GM12878 (cell line): ENCODE data around the gene TSR3. TPM values are rescaled to one million over a fixed set of nuclear protein-coding genes. Genes with fewer than 3 reads are reported as not detected.

Experiments used
- ATAC-seq: fragments of 200-7000 bp; cut with Tn5 transposase; 3 replicates; pipeline ENCODE4 v1.9.1; 2020; ENCODE audit warnings: mild to moderate bottlenecking, moderate library complexity
- BruUV-seq: library from RNA; stranded (reverse); fragments of 400-500 nt; replicated peaks from 2 replicates; lab custom pipeline; 2021; lab: Mats Ljungman, UMichigan
- CTCF ChIA-PET: fragments of 300-600 bp; sonication (Branson Sonifier 250); formaldehyde crosslinking; extraction: SDS; loops from one replicate; lab custom pipeline; 2021; ENCODE audit warnings: inconsistent platforms; lab: Yijun Ruan, JAX
- POLR2A ChIA-PET: fragments of 350-600 bp; formaldehyde crosslinking; extraction: SDS; loops from one replicate; lab custom pipeline; 2021; ENCODE audit warnings: inconsistent platforms; lab: Charles Lee
- RAD21 ChIA-PET: fragments of 300-600 bp; sonication (Branson Sonifier 250); formaldehyde crosslinking; loops from one replicate; lab custom pipeline; 2023; ENCODE audit warnings: antibody characterized with exemption; ENCODE audit not compliant: unreplicated experiment; lab: Charles Lee
- SMC1A ChIA-PET: fragments of 300-600 bp; sonication (Branson Sonifier 250); formaldehyde crosslinking; loops from one replicate; lab custom pipeline; 2023; ENCODE audit not compliant: unreplicated experiment, uncharacterized antibody; lab: Charles Lee
- DNase-seq: peaks from one replicate; pipeline ENCODE4 v3.0.0-alpha.2; 2011; ENCODE audit warnings: low read depth, low spot score
- FAIRE-seq: peaks from 3 replicates; lab custom pipeline; 2011; peaks lifted over from hg19 to GRCh38; lab: Jason Lieb, UNC
- H2AFZ ChIP-seq: 2 replicates; pipeline ENCODE4 v1.6.0; 2011; ENCODE audit warnings: low read depth, low read length, control low read depth; ENCODE audit not compliant: control insufficient read depth
- H3K27ac ChIP-seq: 2 replicates; pipeline ENCODE4 v1.5.1; 2011; ENCODE audit warnings: control low read depth; ENCODE audit not compliant: control insufficient read depth, insufficient read depth
- H3K27me3 ChIP-seq, 2 experiments: replicated peaks in 1 of 2; 2 replicates each; pipeline versions ENCODE4 v1.6.0 to v1.6.1; 2011; ENCODE audit warnings: low read length in 1 of 2; ENCODE audit not compliant: control insufficient read depth in 2 of 2, insufficient read depth in 2 of 2
- H3K36me3 ChIP-seq, 2 experiments: 2 replicates each; pipeline ENCODE4 v1.5.1; 2011; ENCODE audit warnings: low read length in 1 of 2; ENCODE audit not compliant: control insufficient read depth in 2 of 2, insufficient read depth in 2 of 2
- H3K4me1 ChIP-seq: 2 replicates; pipeline ENCODE4 v1.6.1; 2011; ENCODE audit warnings: mild to moderate bottlenecking, low read length, moderate library complexity, mixed read lengths; ENCODE audit not compliant: control insufficient read depth, insufficient read depth
- H3K4me2 ChIP-seq: 2 replicates; pipeline ENCODE4 v1.6.0; 2011; ENCODE audit warnings: control low read depth; ENCODE audit not compliant: control insufficient read depth, insufficient read depth
- H3K4me3 ChIP-seq: fragments of 200-600 bp; sonication (generic); 2 replicates; pipeline ENCODE4 v1.5.1; 2016
- H3K79me2 ChIP-seq: 2 replicates; pipeline ENCODE4 v1.6.0; 2011; ENCODE audit warnings: low read length; ENCODE audit not compliant: control insufficient read depth, insufficient read depth
- H3K9ac ChIP-seq: 2 replicates; pipeline ENCODE4 v1.8.0; 2011; ENCODE audit warnings: low read length, control low read depth, mixed read lengths; ENCODE audit not compliant: control insufficient read depth, insufficient read depth
- H3K9me3 ChIP-seq: replicated peaks from 3 replicates; pipeline ENCODE4 v1.5.1; 2011; ENCODE audit warnings: mild to moderate bottlenecking, low read length; ENCODE audit not compliant: control insufficient read depth, insufficient read depth
- H4K20me1 ChIP-seq: 2 replicates; pipeline ENCODE4 v1.6.0; 2011; ENCODE audit not compliant: control insufficient read depth, insufficient read depth
- ATF3 ChIP-seq: IDR thresholded peaks from 2 replicates; pipeline ENCODE4 v1.6.1; 2011; ENCODE audit warnings: low read depth, mild to moderate bottlenecking, low read length, moderate library complexity, borderline replicate concordance; ENCODE audit errors: extremely low read depth
- ATF7 ChIP-seq: fragments of 450-650 bp; IDR thresholded peaks from 2 replicates; pipeline ENCODE4 v1.6.1; 2016; ENCODE audit warnings: low read depth, mild to moderate bottlenecking
- BRCA1 ChIP-seq: IDR thresholded peaks from 2 replicates; pipeline ENCODE4 v1.6.1; 2011; ENCODE audit warnings: low read depth, low read length, improper control_type of control experiment
- CHD1 ChIP-seq: IDR thresholded peaks from 2 replicates; pipeline ENCODE4 v1.6.1; 2012; ENCODE audit warnings: low read depth, low read length, improper control_type of control experiment
- E4F1 ChIP-seq: fragments of 450-650 bp; IDR thresholded peaks from 2 replicates; pipeline ENCODE4 v1.6.1; 2018; ENCODE audit warnings: borderline replicate concordance, mild to moderate bottlenecking; ENCODE audit not compliant: partially characterized antibody
- EED ChIP-seq: sonication (generic); IDR thresholded peaks from 2 replicates; pipeline ENCODE4 v1.6.1; 2016; ENCODE audit warnings: antibody characterized with exemption, low read depth
- ETV6 ChIP-seq, 2 experiments: fragments of 450-650 bp in 1 of 2; IDR thresholded peaks in 1 of 2; conservative IDR thresholded peaks in 1 of 2; 2 replicates each; pipeline ENCODE4 v1.6.1; 2014; ENCODE audit warnings: antibody characterized with exemption in 1 of 2, borderline replicate concordance in 1 of 2, low read depth in 1 of 2, mild to moderate bottlenecking in 1 of 2, moderate library complexity in 1 of 2
- FOS ChIP-seq: IDR thresholded peaks from 3 replicates; pipeline ENCODE4 v1.6.1; 2011; ENCODE audit warnings: borderline replicate concordance; ENCODE audit not compliant: insufficient read length; ENCODE audit errors: extremely low read depth
- MTA2 ChIP-seq: fragments of 450-650 bp; IDR thresholded peaks from 2 replicates; pipeline ENCODE4 v1.6.1; 2016; ENCODE audit warnings: low read depth, mild to moderate bottlenecking, moderate library complexity
- PAX5 ChIP-seq: IDR thresholded peaks from 2 replicates; pipeline ENCODE4 v1.6.1; 2011; ENCODE audit warnings: low read depth, low read length, borderline replicate concordance
- RCOR1 ChIP-seq: conservative IDR thresholded peaks from 2 replicates; pipeline ENCODE4 v1.6.1; 2012; ENCODE audit warnings: low read depth, low read length, improper control_type of control experiment
- SIN3A ChIP-seq: IDR thresholded peaks from 2 replicates; pipeline ENCODE4 v1.6.1; 2012; ENCODE audit warnings: low read depth, low read length, improper control_type of control experiment
- TAF1 ChIP-seq: IDR thresholded peaks from 2 replicates; pipeline ENCODE4 v1.6.1; 2011; ENCODE audit warnings: mild to moderate bottlenecking, low read depth, low read length, borderline replicate concordance
- TCF3 ChIP-seq: IDR thresholded peaks from 2 replicates; pipeline ENCODE4 v1.6.1; 2012; ENCODE audit warnings: low read depth, mild to moderate bottlenecking, low read length, borderline replicate concordance; ENCODE audit not compliant: insufficient read depth
- ZNF622 ChIP-seq: fragments of 450-650 bp; IDR thresholded peaks from 2 replicates; pipeline ENCODE4 v1.6.1; 2017; ENCODE audit warnings: mild to moderate bottlenecking, inconsistent platforms
- WGBS: methylation state at CpG from one replicate; pipeline ENCODE4 v1.1.6; 2016; ENCODE audit warnings: low lambda C conversion rate; ENCODE audit not compliant: insufficient replicate concordance, insufficient coverage; ENCODE audit errors: missing lambda C conversion rate; 5-methylcytosine and 5-hydroxymethylcytosine counted together
- in situ Hi-C: fragments of 300-500 bp; cut with MboI; formaldehyde crosslinking; loops from 9 replicates; pipeline ENCODE4 v1.14.3; 2018; ENCODE audit warnings: mixed read lengths
- intact Hi-C: fragments of 100-400 bp; cut with micrococcal nuclease; formaldehyde crosslinking; loops from one replicate; pipeline ENCODE4 v1.14.2; 2022; ENCODE audit not compliant: unreplicated experiment
- polyA plus RNA-seq, 11 experiments: library from polyadenylated mRNA; depleted of rRNA in 4 of 11; unstranded in 6 of 11; stranded (reverse) in 5 of 11; fragments of >200 nt; fragmentation: Nextera tagmentation in 4 of 11; fragmentation: Illumina TruSeq in 1 of 11; extraction: Ambion mirVana in 4 of 11; extraction: Trizol in 1 of 11; gene quantifications; 1 replicate in 1 of 11; 2 replicates in 10 of 11; pipeline versions ENCODE4 v1.2.1 to v1.2.3, GENCODE V29; 2011 to 2016; ENCODE audit warnings: inconsistent platforms in 2 of 11, missing spikeins in 2 of 11, low read depth in 1 of 11
- total RNA-seq, 4 experiments: library from RNA; depleted of rRNA in 3 of 4; stranded (reverse); fragments of >200 nt in 3 of 4; fragmentation: Illumina TruSeq in 1 of 4; extraction: Trizol in 1 of 4; gene quantifications; 2 replicates each; pipeline versions ENCODE4 v1.2.1 to v1.2.3, GENCODE V29; 2013 to 2021

TSR3 gene
- total and polyA plus RNA-seq, 10 of the 15 experiments (the other 5 are each of a cell fraction or from before 2014, with no cell fraction given) = 3.4 to 108 (median 46.9) TPM

GRCh38 chr16:1392826-1393225 is 41.1 kb upstream of the TSR3 start:
- Histone ChIP-seq H3K36me3 (no peaks in the 10 kb centered on the region), H3K9ac (no peak overlapping the region), H2AFZ (no peak overlapping the region), H3K27me3 (no peaks in the 10 kb centered on the region), H3K4me3 (no peak overlapping the region), H3K79me2 (no peaks in the 10 kb centered on the region), H3K4me1 (no peaks in the 10 kb centered on the region), H4K20me1 (no peaks in the 10 kb centered on the region; the same call in 1 of the 2 replicates), H3K27ac (no peak overlapping the region), H3K4me2 (no peak overlapping the region), H3K9me3 (no peaks in the 10 kb centered on the region)
- RAD21 ChIA-PET = no interaction called here
- ATAC-seq (no peak), DNase-seq (no peak), FAIRE-seq (no peak)
- CTCF ChIA-PET = no interaction called here
- 86% methylated on average over 17 of the region's 17 CpGs for WGBS
- SMC1A ChIA-PET = no interaction called here
- POLR2A ChIA-PET = no interaction called here
- BruUV-seq = no TSS peak
- TF ChIP-seq PAX5 = no peak
- TF ChIP-seq ATF3 = no peak
- TF ChIP-seq RCOR1 = no peak
- intact Hi-C loops = no loop called here
- in situ Hi-C loops = no loop called here

- no peaks in the 10 kb centered on the region; the same call in 1 of the 2 replicates for H4K20me1 ChIP-seq
- ChIA-PET POLR2A (no interaction called here), CTCF (no interaction called here), SMC1A (no interaction called here), RAD21 (no interaction called here)
- no peak overlapping the region for H3K4me2 ChIP-seq
- no peak overlapping the region for H2AFZ ChIP-seq
- no peaks in the 10 kb centered on the region for H3K36me3 ChIP-seq
- no peak overlapping the region for H3K4me3 ChIP-seq
- intact Hi-C loops = no loop called here
- H3K79me2 ChIP-seq = no peaks in the 10 kb centered on the region
- WGBS = 95% methylated on average over 27 of the region's 28 CpGs
- in situ Hi-C loops = no loop called here
- no peaks in the 10 kb centered on the region for H3K4me1 ChIP-seq
- DNase-seq (no peak), FAIRE-seq (no peak), ATAC-seq (no peak)
- H3K9me3 ChIP-seq = no peaks in the 10 kb centered on the region
- no peaks in the 10 kb centered on the region for H3K27me3 ChIP-seq
- no peak overlapping the region for H3K27ac ChIP-seq
- no peak overlapping the region for H3K9ac ChIP-seq
- BruUV-seq = no TSS peak
- no peak for TF ChIP-seq FOS
- no peak for TF ChIP-seq SIN3A
- no peak for TF ChIP-seq CHD1
- no peak for TF ChIP-seq ETV6 (conservative IDR thresholded peaks at IDR 0.05 in 1 of 2, IDR thresholded peaks at IDR 0.05 in 1 of 2; ENCODE audit: borderline replicate concordance in 1 of 2, low read depth in 1 of 2)
- no peak for TF ChIP-seq TCF3
- TF ChIP-seq E4F1 = no peak
- TF ChIP-seq EED = no peak
- no peak for TF ChIP-seq BRCA1
- TF ChIP-seq ZNF622 = no peak
- no peak for TF ChIP-seq MTA2
- no peak for TF ChIP-seq ATF7
- no peak for TF ChIP-seq TAF1
These were observed 38.6 kb upstream of the TSR3 start for GRCh38 chr16:1390239-1390779.
